GM10248 (cell line): ENCODE measurements around the gene SLC17A9.

Experiments used
- CTCF ChIA-PET: fragments of 300-600 bp; sonication (Branson Sonifier 250); formaldehyde crosslinking; extraction: SDS; loops from one replicate; lab custom pipeline; 2021; ENCODE audit warnings: antibody characterized with exemption; lab: Yijun Ruan, JAX
- POLR2A ChIA-PET: fragments of 350-650 bp; sonication (Branson Sonifier 250); formaldehyde crosslinking; extraction: SDS; loops from one replicate; lab custom pipeline; 2020; ENCODE audit warnings: antibody characterized with exemption; lab: Yijun Ruan, JAX
- DNase-seq: peaks from one replicate; pipeline ENCODE4 v3.0.0; 2012; ENCODE audit errors: extremely low spot score
- CTCF ChIP-seq: IDR thresholded peaks from 2 replicates; pipeline ENCODE4 v1.5.1; 2012; ENCODE audit warnings: mild to moderate bottlenecking, low read depth; ENCODE audit errors: extremely low read depth, missing control alignments, control extremely low read depth

The SLC17A9 gene

GRCh38 chr20:62983210-62983609, 30.7 kb downstream of the SLC17A9 start:
- no peak for DNase-seq
- ChIA-PET CTCF (no interaction called here), POLR2A (no interaction called here)
- no peak for TF ChIP-seq CTCF

DNA sequence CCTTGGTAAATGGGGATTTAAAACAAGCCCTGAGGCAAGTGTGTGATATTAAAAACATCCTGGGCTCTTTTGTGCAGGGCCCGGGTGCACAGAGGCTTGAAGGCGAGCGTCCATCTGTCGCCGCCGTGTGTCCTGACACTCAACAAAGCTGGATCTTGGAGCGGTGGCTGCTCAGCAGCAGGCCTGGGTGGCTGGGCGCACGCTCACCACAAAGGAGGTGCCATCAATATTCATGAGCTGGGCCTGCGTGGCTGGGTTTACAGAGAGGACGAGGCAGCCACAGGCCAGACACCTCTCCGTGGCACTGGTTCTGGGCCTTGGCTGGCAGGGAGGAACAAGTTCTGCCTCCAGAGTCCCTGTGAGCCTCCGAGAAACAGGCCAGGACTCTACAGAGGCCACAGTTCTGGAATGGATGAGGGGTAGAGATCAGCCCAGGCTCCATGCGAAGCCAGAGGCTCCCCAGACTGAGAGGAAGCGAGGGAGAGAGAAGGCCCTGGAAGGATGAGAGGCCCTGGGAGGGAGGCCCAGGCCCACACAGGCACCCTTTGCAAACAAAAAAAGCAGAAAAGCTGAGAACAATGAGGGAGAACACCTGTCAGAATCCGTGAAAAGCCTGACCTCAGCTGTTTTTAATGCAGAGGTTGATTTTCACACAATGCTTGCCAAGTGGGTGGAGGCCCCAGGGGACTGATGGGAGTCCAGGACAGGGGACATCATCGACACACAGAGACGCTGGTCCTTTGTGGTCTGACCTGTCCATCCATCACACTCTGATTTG, 32.3 kb downstream of the SLC17A9 start:
- TF ChIP-seq CTCF: no peak
- CTCF ChIA-PET: interaction anchor here (0.8 to 1.3 kb wide), 2 partner anchors 24 to 162 kb away, joined by 3 to 9 read pairs; no protein-coding TSS in a partner anchor
- POLR2A ChIA-PET: no interaction called here
- no peak for DNase-seq

- ChIA-PET CTCF (no interaction called here), POLR2A (no interaction called here)
Observed at GRCh38 chr20:62985444-62985778, 32.9 kb downstream of the SLC17A9 start.

GRCh38 chr20:62986257-62986800, 33.8 kb downstream of the SLC17A9 start:
- ChIA-PET CTCF (interaction anchor here (0.8 kb wide), 1 partner anchor 25 kb away, joined by 3 read pairs; no protein-coding TSS in a partner anchor), POLR2A (no interaction called here)

More at GRCh38 chr20:62985444-62985778, 32.9 kb downstream of the SLC17A9 start:
- DNase-seq: no peak
- no peak for TF ChIP-seq CTCF

DNA sequence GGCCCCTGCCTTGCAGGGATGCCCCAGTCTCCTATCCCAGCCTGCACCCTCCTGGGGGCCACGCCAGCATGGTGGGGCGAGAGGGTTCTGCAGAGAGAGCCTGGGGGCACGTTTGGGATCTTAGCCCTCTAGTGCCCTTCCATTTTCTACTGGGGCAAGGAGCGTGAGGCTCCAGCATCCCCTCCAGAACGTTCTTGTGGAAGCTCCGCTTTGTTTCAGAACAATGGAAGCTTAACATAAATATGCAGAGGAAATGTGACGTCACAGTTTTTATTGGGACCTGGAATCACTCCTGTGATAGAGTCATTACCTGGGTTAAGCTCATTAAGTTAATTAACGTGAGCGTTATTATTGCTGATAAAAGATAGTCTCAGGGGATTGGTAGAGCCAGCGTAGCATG, 34.6 kb downstream of the SLC17A9 start:
- ChIA-PET POLR2A (no interaction called here), CTCF (interaction anchor here (0.8 to 1.2 kb wide), 2 partner anchors 12 to 196 kb away, joined by 3 read pairs; no protein-coding TSS in a partner anchor)
- DNase-seq: no peak
- no peak for TF ChIP-seq CTCF

More at GRCh38 chr20:62986257-62986800, 33.8 kb downstream of the SLC17A9 start:
- no peak for DNase-seq
- no peak for TF ChIP-seq CTCF

DNA sequence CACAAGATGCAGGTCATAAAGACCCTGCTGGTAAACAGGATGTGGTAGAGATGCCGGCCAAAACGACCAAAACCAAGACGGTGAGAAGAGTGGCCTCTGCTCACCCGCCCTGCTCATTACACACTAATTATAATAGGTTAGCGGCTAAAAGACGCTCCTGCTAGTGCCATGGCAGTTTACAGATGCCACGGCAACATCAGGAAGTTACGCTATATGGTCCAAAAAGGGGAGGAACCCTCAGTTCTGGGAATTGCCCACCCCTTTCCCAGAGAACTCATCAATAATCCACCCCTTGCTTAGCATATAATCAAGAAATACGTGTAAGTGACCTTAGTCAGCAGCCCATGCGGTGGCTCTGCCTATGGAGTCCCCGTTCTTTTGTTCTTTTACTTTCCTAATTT, 36.7 kb downstream of the SLC17A9 start:
- ChIA-PET CTCF (no interaction called here), POLR2A (no interaction called here)
- no peak for TF ChIP-seq CTCF
- no peak for DNase-seq
